Psoas muscle (tissue), 8 donors: ENCODE measurements around the gene RAF1. TPM values are rescaled to one million over a fixed set of nuclear protein-coding genes. Genes with fewer than 3 reads are reported as not detected.

Source experiments
- ATAC-seq, 4 donors: fragments of 200-7000 bp; cut with Tn5 transposase; one replicate each; pipeline ENCODE4 v1.9.1; 2020; ENCODE audit warnings: moderate library complexity in 3 of 4, mild to moderate bottlenecking in 2 of 4
- DNase-seq, 2 donors: peaks; one replicate each; pipeline ENCODE4 v3.0.0-alpha.2; 2020
- H3K27ac ChIP-seq: fragments of 200-600 bp; one replicate; pipeline ENCODE4 v1.8.0; 2022
- H3K27me3 ChIP-seq, 3 donors: fragments of 200-600 bp in 1 of 3; one replicate each; pipeline versions ENCODE4 v1.6.1 to v1.8.0; 2013 to 2022; ENCODE audit warnings: low read length in 2 of 3, mild to moderate bottlenecking in 2 of 3, moderate library complexity in 1 of 3; ENCODE audit not compliant: insufficient read depth in 3 of 3
- H3K36me3 ChIP-seq, 2 donors: fragments of 200-600 bp in 1 of 2; one replicate each; pipeline versions ENCODE4 v1.6.1 to v1.8.0; 2013 to 2022; ENCODE audit warnings: low read depth in 1 of 2, mild to moderate bottlenecking in 1 of 2, moderate library complexity in 1 of 2; ENCODE audit not compliant: insufficient read depth in 1 of 2
- H3K4me1 ChIP-seq: fragments of 200-600 bp; one replicate; pipeline ENCODE4 v1.8.0; 2022
- H3K4me3 ChIP-seq: fragments of 200-600 bp; one replicate; pipeline ENCODE4 v1.8.0; 2022; ENCODE audit warnings: mild to moderate bottlenecking
- H3K9me3 ChIP-seq: fragments of 200-600 bp; one replicate; pipeline ENCODE4 v1.8.0; 2022
- CTCF ChIP-seq: fragments of 200-600 bp; IDR thresholded peaks from one replicate; pipeline ENCODE4 v1.8.0; 2022; ENCODE audit warnings: antibody characterized with exemption
- WGBS, 3 donors: extraction: QIAGEN DNeasy Blood & Tissue Kit; methylation state at CpG; one replicate each; pipeline versions ENCODE4 v1.1.6 to v1.1.7; 2013; 5-methylcytosine and 5-hydroxymethylcytosine counted together
- intact Hi-C, 2 donors: fragments of 100-400 bp; cut with DNase I; formaldehyde crosslinking; loops; one replicate each; pipeline versions ENCODE4 v1.11.0 to v1.14.2; 2022
- long read RNA-seq, 2 donors: library from polyadenylated mRNA; unstranded; transcript quantifications; one replicate each; pipeline ENCODE4 v2.0.0, GENCODE V29; 2021
- polyA plus RNA-seq, 3 donors: library from polyadenylated mRNA; stranded (reverse); fragments of 200-250 nt; gene quantifications; one replicate each; pipeline ENCODE4 v1.2.3, GENCODE V29; 2013
- total RNA-seq, 4 donors: library from RNA; stranded (reverse); fragmentation: NEBNext Ultra II Directional in 2 of 4; extraction: Animal tissue kit (Norgen Biotek cat#: 25700) in 2 of 4; gene quantifications; one replicate each; pipeline versions ENCODE4 v1.2.1 to v1.2.4, GENCODE V29; 2021 to 2023
- donor health status: healthy with polysubstance abuse.
- donor health status: DM: no; HTN: no; CAD: no; lungs with moderate emphysema.
- donor health status: Bipolar disorder and iron deficiency.
- donor health status: healthy.
- donor health status: DM: yes; HTN: yes; CAD: no.
- donor health status: DM: no; HTN: no; CAD: no.
- donor health status: DM: no; HTN: no; CAD: no.
- donor health status: DM: yes; HTN: yes; CAD: no.

The RAF1 gene
- total RNA-seq (100 to 1,000 TPM; 109 to 221 (median 160) TPM), polyA plus RNA-seq (100 to 1,000 TPM in 2 of 3 donors, 10 to 100 TPM in 1; 87.2 to 391 (median 132) TPM)
- long read RNA-seq, donor 1, transcript RAF1-205 (18 exons, 3,085 nt) = minor isoform, 6 of 122 reads
- long read RNA-seq, donor 1, transcript RAF1-201 (17 exons, 3,300 nt) = major isoform, 77 of 122 reads
- long read RNA-seq, donor 1, partial matches to known transcripts = 8 of 122 reads
- long read RNA-seq, donor 1, other reads (novel, unspliced or antisense) = 28 of 122 reads
- long read RNA-seq, donor 2, transcript RAF1-205 (18 exons, 3,085 nt) = minor isoform, 8 of 256 reads
- long read RNA-seq, donor 2, transcript RAF1-201 (17 exons, 3,300 nt) = major isoform, 137 of 256 reads
- long read RNA-seq, donor 2, transcript RAF1-203 (16 exons, 2,354 nt) = minor isoform, 15 of 256 reads
- long read RNA-seq, donor 2, partial matches to known transcripts = 30 of 256 reads
- long read RNA-seq, donor 2, other reads (novel, unspliced or antisense) = 65 of 256 reads

DNA sequence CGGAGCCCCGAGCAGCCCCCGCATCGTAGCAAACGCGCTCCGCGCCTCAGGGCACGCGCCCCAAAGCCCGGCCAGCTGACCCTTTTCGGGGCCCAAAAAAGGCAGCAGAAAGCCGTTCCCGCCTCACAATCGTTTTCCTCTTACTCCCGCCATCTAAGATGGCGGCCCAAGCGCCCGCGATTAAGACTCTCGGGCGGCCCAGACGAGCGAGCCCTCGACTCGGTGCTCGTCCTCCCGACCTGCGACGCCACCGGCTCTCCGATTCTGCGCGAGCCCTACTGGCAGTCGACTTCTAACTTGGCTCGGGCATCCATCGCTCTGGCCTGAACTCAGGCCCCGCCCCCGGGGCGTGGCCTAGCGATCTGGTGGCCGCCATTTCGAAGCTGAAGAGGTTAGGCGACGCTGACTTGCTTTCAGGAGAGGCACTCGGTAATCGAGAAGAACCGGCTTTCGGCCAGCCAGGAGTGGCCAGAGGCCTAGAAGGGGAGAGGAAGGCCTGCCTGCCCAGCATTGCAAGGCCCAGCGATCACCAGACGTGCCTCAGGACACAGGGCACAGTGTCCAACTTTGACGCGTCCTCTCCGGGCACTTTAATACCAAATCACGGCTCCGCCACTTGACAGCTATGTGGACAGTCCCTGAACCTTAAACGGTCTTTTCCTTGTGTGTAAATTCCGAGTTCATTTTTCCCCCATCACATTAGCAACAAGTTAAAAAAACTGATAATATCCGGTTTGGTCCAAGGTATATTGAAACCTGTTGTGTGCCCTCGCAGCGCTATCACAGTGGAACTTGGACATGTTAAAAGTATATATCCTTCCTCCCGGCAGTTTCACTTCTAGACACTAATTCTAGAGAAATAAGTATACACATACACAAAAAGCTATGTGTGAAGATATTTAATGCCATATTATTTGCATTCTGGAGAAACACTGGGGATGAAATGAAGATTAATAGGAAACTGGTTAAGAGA, at the start of gene RAF1:
TSS of gene RAF1 (minus strand) at position 182 of the 973 bp plus-strand sequence. CDS start 45,396 bp downstream, outside the sequence.
- intact Hi-C loops = loop anchor here (1.0 to 5.0 kb wide), 3 partner anchors 37 to 65 kb away; no protein-coding TSS in a partner anchor
- H3K27ac ChIP-seq = peak within 1 kb of the TSS; percentile 99
- DNase-seq (peak; percentile 99), ATAC-seq (peak; percentile 89 to 94 (median 92))
- WGBS, 3 donors = 1% methylated on average over 56 to 62 of the region's 62 CpGs
- no peak for TF ChIP-seq CTCF
- H3K4me3 ChIP-seq = peak within 1 kb of the TSS; percentile 92
- peaks cover 30% of the 10 kb centered on the region for H3K4me1 ChIP-seq
- H3K9me3 ChIP-seq = no peaks in the 10 kb centered on the region
- H3K27me3 ChIP-seq = no peaks in the 10 kb centered on the region
- H3K36me3 ChIP-seq = no peaks in the 10 kb centered on the region

GRCh38 chr3:12710062-12710461, 46.1 kb upstream of the RAF1 start:
- Histone ChIP-seq H3K4me3 (no peak overlapping the region), H3K36me3 (no peaks in the 10 kb centered on the region), H3K4me1 (peaks cover 5% of the 10 kb centered on the region), H3K9me3 (no peaks in the 10 kb centered on the region), H3K27me3 (no peaks in the 10 kb centered on the region), H3K27ac (no peak overlapping the region)
- TF ChIP-seq CTCF = no peak
- DNase-seq (no peak), ATAC-seq (no peak)
- intact Hi-C loops = no loop called here
- 75 to 84% (median 80%) methylated on average over 4 of the region's 4 CpGs for WGBS, 3 donors

DNA sequence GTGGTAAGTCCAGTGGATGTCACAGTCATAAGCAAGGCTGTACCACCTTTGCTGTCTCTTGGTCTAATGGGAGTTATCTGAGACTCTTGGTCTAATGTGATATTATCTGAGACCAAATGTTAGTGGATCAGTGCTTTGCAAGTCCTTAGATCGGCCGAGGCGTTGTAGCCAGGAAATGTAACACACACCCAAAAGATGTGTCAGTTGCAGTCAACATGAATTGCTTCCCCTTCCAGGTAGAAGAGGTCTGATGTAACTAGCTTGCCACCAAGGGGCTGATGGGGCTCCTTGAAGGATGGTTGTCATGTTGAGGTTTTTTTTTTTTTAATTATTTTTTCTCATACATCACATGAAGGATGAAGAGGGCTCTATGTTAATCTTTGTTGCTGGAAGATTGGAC, 45.4 kb upstream of the RAF1 start:
- intact Hi-C loops = loop anchor here in 1 of 2 donors (5.0 kb wide), 1 partner anchor 183 kb away; no protein-coding TSS in a partner anchor
- WGBS, 3 donors = 63 to 89% (median 77%) methylated on average over 3 of the region's 3 CpGs
- Histone ChIP-seq H3K9me3 (no peaks in the 10 kb centered on the region), H3K27me3 (no peaks in the 10 kb centered on the region), H3K27ac (no peak overlapping the region), H3K4me3 (no peak overlapping the region), H3K36me3 (no peaks in the 10 kb centered on the region), H3K4me1 (peaks cover 6% of the 10 kb centered on the region)
- TF ChIP-seq CTCF = no peak
- no peak for ATAC-seq
- DNase-seq = no peak

DNA sequence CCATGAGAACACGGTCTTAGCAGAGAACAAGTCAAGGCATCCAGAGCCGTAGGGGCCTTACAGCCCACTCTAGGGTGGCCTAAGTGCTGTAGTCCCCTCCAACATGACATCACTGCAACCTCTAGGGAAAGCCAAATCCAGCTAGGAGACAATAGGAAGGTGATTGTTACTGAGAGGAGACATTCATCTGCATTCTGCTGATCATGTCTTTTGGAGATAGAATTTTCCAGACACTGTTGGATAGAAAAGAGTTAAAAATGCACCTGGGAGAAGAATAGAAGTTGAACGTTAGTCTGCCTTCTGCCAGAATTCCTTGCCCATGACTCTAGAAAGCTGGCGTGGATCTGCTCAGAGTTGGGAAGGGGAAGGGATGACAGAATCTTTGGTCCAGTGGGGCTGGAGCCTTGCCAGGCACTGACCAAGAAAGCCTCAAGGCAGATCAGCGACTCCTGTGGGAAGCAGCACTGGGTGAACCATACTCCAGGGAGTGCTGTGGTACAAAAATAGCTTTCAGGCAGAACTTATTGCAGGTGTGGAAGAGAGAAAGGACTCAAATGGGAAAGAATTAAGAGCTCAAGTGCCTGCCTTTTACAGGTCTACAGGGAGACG, 44.8 kb upstream of the RAF1 start:
- intact Hi-C loops = loop anchor here in 1 of 2 donors (5.0 kb wide), 1 partner anchor 184 kb away; no protein-coding TSS in a partner anchor
- H3K27me3 ChIP-seq = no peaks in the 10 kb centered on the region
- H3K4me1 ChIP-seq = peaks cover 11% of the 10 kb centered on the region
- H3K36me3 ChIP-seq = no peaks in the 10 kb centered on the region
- peak; percentile 37 to 56 (median 53) for ATAC-seq
- TF ChIP-seq CTCF = peak; percentile 20
- H3K9me3 ChIP-seq = no peaks in the 10 kb centered on the region
- 42 to 54% (median 46%) methylated on average over 6 of the region's 6 CpGs for WGBS, 3 donors
- peak; percentile 56 to 73 for DNase-seq
- H3K4me3 ChIP-seq = no peak overlapping the region
- no peak overlapping the region for H3K27ac ChIP-seq
